Panc1 (cell line): ENCODE results near the gene USP30. TPM values are rescaled to one million over a fixed set of nuclear protein-coding genes. Genes with fewer than 3 reads are reported as not detected.
"Not testable (repeated sequence)": the region's sequence is repeated elsewhere in the genome, so short reads cannot be mapped to it uniquely, and the experiment has no call there.

Experiments used
- ATAC-seq: fragments of 200-7000 bp; cut with Tn5 transposase; 2 replicates; pipeline ENCODE4 v1.9.1; 2020; ENCODE audit warnings: mild to moderate bottlenecking, moderate library complexity
- BruUV-seq: library from RNA; stranded (reverse); fragments of 400-500 nt; replicated peaks from 2 replicates; lab custom pipeline; 2021; lab: Mats Ljungman, UMichigan
- CTCF ChIA-PET: fragments of 300-600 bp; sonication (Branson Sonifier 250); formaldehyde crosslinking; loops from one replicate; lab custom pipeline; 2022; ENCODE audit warnings: antibody characterized with exemption; lab: Charles Lee
- POLR2A ChIA-PET: fragments of 300-600 bp; sonication (Branson Sonifier 250); formaldehyde crosslinking; loops from one replicate; lab custom pipeline; 2022; ENCODE audit warnings: antibody characterized with exemption; lab: Charles Lee
- DNase-seq: peaks from one replicate; pipeline ENCODE4 v3.0.0-alpha.2; 2010; ENCODE audit warnings: low read depth, low spot score
- H3K27ac ChIP-seq: 2 replicates; pipeline ENCODE4 v1.5.1; 2011; ENCODE audit warnings: mild to moderate bottlenecking, low read length, inconsistent platforms
- H3K27me3 ChIP-seq: fragments of 200-500 bp; sonication (Bioruptor generic); 2 replicates; pipeline ENCODE4 v1.6.0; 2014; ENCODE audit warnings: low read length, inconsistent platforms; ENCODE audit not compliant: control insufficient read depth, insufficient read depth
- H3K36me3 ChIP-seq: fragments of 200-500 bp; sonication (Bioruptor generic); 2 replicates; pipeline ENCODE4 v1.5.1; 2014; ENCODE audit warnings: inconsistent platforms, mild to moderate bottlenecking, low read length, moderate library complexity; ENCODE audit not compliant: control insufficient read depth, insufficient read depth
- H3K4me1 ChIP-seq: 2 replicates; pipeline ENCODE4 v1.5.1; 2011; ENCODE audit warnings: inconsistent platforms, mild to moderate bottlenecking, low read length, moderate library complexity; ENCODE audit not compliant: control insufficient read depth, insufficient read depth
- H3K4me3 ChIP-seq, 2 experiments: 2 replicates each; pipeline ENCODE4 v1.5.1; 2011 to 2012; ENCODE audit warnings: low read depth in 2 of 2, low read length in 2 of 2, mild to moderate bottlenecking in 2 of 2, inconsistent platforms in 1 of 2, moderate library complexity in 1 of 2
- H3K9me3 ChIP-seq: fragments of 200-500 bp; sonication (Bioruptor generic); 2 replicates; pipeline ENCODE4 v1.5.1; 2014; ENCODE audit warnings: low read depth, mild to moderate bottlenecking, inconsistent platforms, low read length, moderate library complexity; ENCODE audit not compliant: control insufficient read depth, insufficient read depth
- POLR2AphosphoS5 ChIP-seq: IDR thresholded peaks from 2 replicates; pipeline ENCODE4 v1.6.1; 2012; ENCODE audit warnings: mild to moderate bottlenecking, low read depth, low read length, moderate library complexity
- SIN3A ChIP-seq: IDR thresholded peaks from 2 replicates; pipeline ENCODE4 v1.6.1; 2012; ENCODE audit warnings: low read depth, mild to moderate bottlenecking, low read length, moderate library complexity, borderline replicate concordance; ENCODE audit not compliant: insufficient read depth
- TCF7L2 ChIP-seq: IDR thresholded peaks from 2 replicates; pipeline ENCODE4 v1.6.1; 2011; ENCODE audit warnings: mild to moderate bottlenecking, low read depth, low read length, inconsistent platforms
- in situ Hi-C: cut with HindIII; loops from 2 replicates; pipeline ENCODE4 v1.10.0; 2016; ENCODE audit warnings: low sequenced_read_pairs, low pct_unique_long_range_greater_than_20kb
- intact Hi-C: fragments of 100-400 bp; cut with micrococcal nuclease; formaldehyde crosslinking; loops from one replicate; pipeline ENCODE4 v1.10.0; 2022; ENCODE audit not compliant: unreplicated experiment
- total RNA-seq: library from RNA; stranded (reverse); gene quantifications from one replicate; pipeline ENCODE4 v1.2.1, GENCODE V29; 2021; ENCODE audit not compliant: unreplicated experiment
- TF ChIP-seq, protein P1 (sequence below), 2 experiments: IDR thresholded peaks; 2 replicates each; pipeline ENCODE4 v1.6.1; 2011 to 2012; ENCODE audit warnings: low read depth in 2 of 2, control low read depth in 1 of 2, low read length in 1 of 2, mild to moderate bottlenecking in 1 of 2, moderate library complexity in 1 of 2; ENCODE audit not compliant: insufficient read depth in 1 of 2
- TF ChIP-seq, protein P2 (sequence below): fragments of 450-650 bp; IDR thresholded peaks from 2 replicates; pipeline ENCODE4 v1.5.1; 2017; ENCODE audit warnings: mild to moderate bottlenecking

Gene USP30
- total RNA-seq, 1 experiment from 2014 or later: 5.7 TPM

DNA sequence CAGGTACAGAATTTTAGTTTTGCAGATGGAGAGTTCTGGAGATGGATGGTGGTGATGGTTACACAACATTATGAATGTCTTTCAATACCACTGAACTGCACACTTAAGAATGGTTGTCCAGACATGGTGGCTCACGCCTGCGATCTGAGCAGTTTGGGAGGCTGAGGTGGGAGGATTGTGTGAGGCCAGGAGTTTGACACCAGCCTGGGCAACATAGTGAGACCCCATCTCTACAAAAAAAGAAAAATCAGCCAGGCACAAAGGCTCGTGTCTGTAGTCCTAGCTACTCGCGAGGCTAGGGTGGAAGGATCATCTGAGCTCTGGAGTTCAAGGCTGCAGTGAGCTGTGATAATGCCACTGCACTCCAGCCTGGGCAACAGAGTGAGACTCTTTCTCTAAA lies 8.1 kb upstream of the USP30 start:
- Histone ChIP-seq H3K36me3 (no peaks in the 10 kb centered on the region), H3K4me3 (no peak overlapping the region), H3K9me3 (no peaks in the 10 kb centered on the region; the same call in 1 of the 2 replicates), H3K4me1 (no peaks in the 10 kb centered on the region), H3K27ac (no peak overlapping the region), H3K27me3 (peaks cover 10% of the 10 kb centered on the region)
- CTCF ChIA-PET: no interaction called here
- TF ChIP-seq, protein P1, sequence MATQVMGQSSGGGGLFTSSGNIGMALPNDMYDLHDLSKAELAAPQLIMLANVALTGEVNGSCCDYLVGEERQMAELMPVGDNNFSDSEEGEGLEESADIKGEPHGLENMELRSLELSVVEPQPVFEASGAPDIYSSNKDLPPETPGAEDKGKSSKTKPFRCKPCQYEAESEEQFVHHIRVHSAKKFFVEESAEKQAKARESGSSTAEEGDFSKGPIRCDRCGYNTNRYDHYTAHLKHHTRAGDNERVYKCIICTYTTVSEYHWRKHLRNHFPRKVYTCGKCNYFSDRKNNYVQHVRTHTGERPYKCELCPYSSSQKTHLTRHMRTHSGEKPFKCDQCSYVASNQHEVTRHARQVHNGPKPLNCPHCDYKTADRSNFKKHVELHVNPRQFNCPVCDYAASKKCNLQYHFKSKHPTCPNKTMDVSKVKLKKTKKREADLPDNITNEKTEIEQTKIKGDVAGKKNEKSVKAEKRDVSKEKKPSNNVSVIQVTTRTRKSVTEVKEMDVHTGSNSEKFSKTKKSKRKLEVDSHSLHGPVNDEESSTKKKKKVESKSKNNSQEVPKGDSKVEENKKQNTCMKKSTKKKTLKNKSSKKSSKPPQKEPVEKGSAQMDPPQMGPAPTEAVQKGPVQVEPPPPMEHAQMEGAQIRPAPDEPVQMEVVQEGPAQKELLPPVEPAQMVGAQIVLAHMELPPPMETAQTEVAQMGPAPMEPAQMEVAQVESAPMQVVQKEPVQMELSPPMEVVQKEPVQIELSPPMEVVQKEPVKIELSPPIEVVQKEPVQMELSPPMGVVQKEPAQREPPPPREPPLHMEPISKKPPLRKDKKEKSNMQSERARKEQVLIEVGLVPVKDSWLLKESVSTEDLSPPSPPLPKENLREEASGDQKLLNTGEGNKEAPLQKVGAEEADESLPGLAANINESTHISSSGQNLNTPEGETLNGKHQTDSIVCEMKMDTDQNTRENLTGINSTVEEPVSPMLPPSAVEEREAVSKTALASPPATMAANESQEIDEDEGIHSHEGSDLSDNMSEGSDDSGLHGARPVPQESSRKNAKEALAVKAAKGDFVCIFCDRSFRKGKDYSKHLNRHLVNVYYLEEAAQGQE (IDR thresholded peaks at IDR 0.05; ENCODE audit: insufficient read depth in 1 of 2, low read depth in 2 of 2, low read length in 1 of 2): no peak
- POLR2A ChIA-PET: no interaction called here
- in situ Hi-C loops: no loop called here
- ATAC-seq (no peak), DNase-seq (no peak)
- no TSS peak for BruUV-seq
- intact Hi-C loops: no loop called here

DNA sequence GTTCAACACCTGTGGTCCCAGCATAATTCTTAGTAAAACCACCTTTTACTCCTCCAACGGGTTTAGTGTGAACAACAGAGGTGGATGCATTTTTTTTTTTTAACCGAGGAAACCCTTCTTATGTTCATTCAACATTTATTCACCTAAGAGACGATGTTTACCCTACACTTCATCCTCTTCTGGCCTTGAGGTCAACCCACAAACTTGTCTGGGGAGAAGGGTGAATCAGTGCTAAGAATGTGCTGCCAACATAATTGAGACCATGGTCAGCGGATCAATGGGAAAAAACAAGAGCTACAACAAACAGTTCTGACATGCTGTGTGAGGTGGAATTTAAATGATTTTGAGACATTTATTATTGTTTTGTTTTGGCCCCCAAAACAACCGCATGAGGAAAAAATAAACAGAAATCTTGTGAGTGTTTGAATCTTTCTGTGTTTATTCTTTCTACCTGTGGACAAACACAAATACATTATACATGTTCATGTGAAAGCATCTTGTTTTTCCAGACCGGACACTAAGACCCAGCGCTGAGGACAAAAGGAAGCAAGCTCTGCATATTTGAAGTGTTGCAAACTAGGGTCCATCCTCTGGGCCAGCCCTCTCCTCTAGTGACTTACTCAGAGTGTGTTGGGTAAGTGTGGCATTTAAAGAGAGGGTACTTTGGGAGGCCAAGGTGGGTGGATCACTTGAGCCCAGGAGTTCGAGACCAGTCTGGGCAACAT lies 5.1 kb upstream of the USP30 start:
- POLR2A ChIA-PET: no interaction called here
- Histone ChIP-seq H3K27me3 (peaks cover 5% of the 10 kb centered on the region), H3K36me3 (no peaks in the 10 kb centered on the region), H3K4me3 (no peak overlapping the region), H3K4me1 (no peaks in the 10 kb centered on the region), H3K9me3 (no peaks in the 10 kb centered on the region), H3K27ac (no peak overlapping the region)
- intact Hi-C loops (no loop called here), in situ Hi-C loops (no loop called here)
- TF ChIP-seq, protein P2, sequence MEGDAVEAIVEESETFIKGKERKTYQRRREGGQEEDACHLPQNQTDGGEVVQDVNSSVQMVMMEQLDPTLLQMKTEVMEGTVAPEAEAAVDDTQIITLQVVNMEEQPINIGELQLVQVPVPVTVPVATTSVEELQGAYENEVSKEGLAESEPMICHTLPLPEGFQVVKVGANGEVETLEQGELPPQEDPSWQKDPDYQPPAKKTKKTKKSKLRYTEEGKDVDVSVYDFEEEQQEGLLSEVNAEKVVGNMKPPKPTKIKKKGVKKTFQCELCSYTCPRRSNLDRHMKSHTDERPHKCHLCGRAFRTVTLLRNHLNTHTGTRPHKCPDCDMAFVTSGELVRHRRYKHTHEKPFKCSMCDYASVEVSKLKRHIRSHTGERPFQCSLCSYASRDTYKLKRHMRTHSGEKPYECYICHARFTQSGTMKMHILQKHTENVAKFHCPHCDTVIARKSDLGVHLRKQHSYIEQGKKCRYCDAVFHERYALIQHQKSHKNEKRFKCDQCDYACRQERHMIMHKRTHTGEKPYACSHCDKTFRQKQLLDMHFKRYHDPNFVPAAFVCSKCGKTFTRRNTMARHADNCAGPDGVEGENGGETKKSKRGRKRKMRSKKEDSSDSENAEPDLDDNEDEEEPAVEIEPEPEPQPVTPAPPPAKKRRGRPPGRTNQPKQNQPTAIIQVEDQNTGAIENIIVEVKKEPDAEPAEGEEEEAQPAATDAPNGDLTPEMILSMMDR: no peak
- TF ChIP-seq POLR2AphosphoS5: no peak
- TF ChIP-seq, protein P1 (IDR thresholded peaks at IDR 0.05; ENCODE audit: insufficient read depth in 1 of 2, low read depth in 2 of 2, low read length in 1 of 2): no peak
- TF ChIP-seq SIN3A: no peak
- no peak for TF ChIP-seq TCF7L2
- DNase-seq (no peak), ATAC-seq (no peak)
- CTCF ChIA-PET: interaction anchor here (0.7 kb wide), 1 partner anchor 131 kb away, joined by 3 read pairs; no protein-coding TSS in a partner anchor
- no TSS peak for BruUV-seq

DNA sequence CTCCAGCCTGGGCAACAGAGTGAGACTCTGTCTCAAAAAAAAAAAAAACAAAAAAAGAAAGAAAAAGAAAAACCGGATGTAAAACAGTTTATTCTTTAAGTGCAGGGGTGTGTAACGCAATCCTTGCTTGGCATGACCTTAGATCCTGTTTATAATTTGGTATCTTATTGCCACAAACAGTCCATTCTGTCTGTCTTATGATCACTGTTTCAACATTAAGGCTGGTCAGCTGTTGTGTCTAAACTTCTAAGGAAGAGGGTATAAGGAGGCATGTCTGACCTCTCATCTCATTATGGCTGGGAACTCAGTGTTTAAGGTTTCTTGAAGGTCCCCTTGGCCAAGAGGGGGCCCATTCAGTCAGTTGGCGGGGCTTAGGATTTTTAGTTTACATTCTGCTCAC lies 3.7 kb upstream of the USP30 start:
- H3K4me1 ChIP-seq, H3K27me3 ChIP-seq, in situ Hi-C loops, intact Hi-C loops, DNase-seq, CTCF ChIA-PET, H3K36me3 ChIP-seq, BruUV-seq, H3K9me3 ChIP-seq, H3K4me3 ChIP-seq, H3K27ac ChIP-seq, ATAC-seq: not testable (repeated sequence)
- POLR2A ChIA-PET: interaction anchor here (0.6 kb wide), 1 partner anchor 23 kb away, joined by 7 read pairs; no protein-coding TSS in a partner anchor

DNA sequence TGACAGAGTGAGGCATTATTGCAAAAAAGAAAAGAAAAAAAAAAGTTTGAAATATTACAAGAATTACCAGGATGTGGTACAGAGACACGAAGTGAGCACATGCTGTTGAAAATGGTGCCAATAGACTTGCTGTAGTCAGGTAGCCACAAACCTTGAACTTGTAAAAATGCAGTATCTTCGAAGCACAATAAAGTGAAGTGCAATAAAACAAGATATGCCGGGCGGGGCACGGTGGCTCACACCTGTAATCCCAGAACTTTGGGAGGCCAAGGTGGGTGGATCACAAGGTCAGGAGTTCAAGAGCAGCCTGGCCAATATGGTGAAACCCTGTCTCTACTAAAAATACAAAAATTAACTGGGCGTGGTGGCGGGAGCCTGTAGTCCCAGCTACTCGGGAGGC lies 2.6 kb upstream of the USP30 start:
- H3K9me3 ChIP-seq, H3K4me1 ChIP-seq, intact Hi-C loops, H3K4me3 ChIP-seq, POLR2A ChIA-PET, ATAC-seq, in situ Hi-C loops, DNase-seq, H3K36me3 ChIP-seq, H3K27ac ChIP-seq, CTCF ChIA-PET, BruUV-seq, H3K27me3 ChIP-seq: not testable (repeated sequence)
